ENCODE data around the gene PCDHGB7.
A peak's percentile ranks its signal among the peaks of the same experiment; 100 is the strongest.
"Not testable (repeated sequence)": the region's sequence is repeated elsewhere in the genome, so short reads cannot be mapped to it uniquely, and the experiment has no call there.

The PCDHGB7 gene

DNA sequence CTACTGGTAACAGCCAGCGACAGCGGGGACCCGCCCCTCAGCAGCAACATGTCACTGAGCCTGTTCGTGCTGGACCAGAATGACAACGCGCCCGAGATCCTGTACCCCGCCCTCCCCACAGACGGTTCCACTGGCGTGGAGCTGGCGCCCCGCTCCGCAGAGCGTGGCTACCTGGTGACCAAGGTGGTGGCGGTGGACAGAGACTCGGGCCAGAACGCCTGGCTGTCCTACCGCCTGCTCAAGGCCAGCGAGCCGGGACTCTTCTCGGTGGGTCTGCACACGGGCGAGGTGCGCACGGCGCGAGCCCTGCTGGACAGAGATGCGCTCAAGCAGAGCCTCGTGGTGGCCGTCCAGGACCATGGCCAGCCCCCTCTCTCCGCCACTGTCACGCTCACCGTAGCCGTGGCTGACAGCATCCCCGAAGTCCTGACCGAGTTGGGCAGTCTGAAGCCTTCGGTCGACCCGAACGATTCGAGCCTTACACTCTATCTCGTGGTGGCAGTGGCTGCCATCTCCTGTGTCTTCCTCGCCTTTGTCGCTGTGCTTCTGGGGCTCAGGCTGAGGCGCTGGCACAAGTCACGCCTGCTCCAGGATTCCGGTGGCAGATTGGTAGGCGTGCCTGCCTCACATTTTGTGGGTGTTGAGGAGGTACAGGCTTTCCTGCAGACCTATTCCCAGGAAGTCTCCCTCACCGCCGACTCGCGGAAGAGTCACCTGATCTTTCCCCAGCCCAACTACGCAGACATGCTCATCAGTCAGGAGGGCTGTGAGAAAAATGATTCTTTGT, 22.9 kb upstream of the PCDHGB7 start:
- not testable (repeated sequence) for DNase-seq

DNA sequence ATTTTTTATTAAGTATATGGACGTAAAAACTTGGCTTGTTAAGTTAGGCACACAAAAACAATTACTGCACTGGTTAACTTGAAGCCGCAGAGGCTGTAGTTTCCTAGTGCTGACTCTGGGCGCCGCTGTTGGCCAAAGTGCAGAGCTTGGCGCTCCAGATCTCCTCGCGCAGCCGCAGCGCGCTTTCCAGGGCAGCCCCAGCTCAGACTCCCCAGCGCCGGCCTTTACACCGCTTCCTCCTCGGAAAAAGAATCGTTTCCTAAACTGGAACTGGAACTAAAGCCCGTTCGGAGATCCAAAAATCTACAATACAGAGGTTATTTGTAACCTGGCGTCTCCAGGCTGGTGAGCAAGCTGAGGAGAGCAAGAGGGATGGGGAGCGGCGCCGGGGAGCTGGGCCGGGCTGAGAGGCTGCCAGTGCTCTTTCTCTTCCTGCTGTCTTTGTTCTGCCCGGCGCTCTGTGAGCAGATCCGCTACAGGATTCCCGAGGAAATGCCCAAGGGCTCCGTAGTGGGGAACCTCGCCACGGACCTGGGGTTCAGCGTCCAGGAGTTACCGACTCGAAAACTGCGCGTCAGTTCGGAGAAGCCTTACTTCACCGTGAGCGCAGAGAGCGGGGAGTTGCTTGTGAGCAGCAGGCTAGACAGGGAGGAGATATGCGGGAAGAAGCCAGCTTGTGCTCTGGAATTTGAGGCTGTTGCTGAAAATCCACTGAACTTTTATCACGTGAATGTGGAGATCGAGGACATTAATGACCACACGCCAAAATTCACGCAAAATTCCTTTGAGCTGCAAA, 19.5 kb upstream of the PCDHGB7 start, which contains the start of gene PCDHGB5:
Gene PCDHGB5 (plus strand): TSS at position 192 of the 796 bp plus-strand sequence. CDS start 181 bp downstream, at position 373.
- DNase-seq: peak in 1 of 58 donors; percentile 10

DNA sequence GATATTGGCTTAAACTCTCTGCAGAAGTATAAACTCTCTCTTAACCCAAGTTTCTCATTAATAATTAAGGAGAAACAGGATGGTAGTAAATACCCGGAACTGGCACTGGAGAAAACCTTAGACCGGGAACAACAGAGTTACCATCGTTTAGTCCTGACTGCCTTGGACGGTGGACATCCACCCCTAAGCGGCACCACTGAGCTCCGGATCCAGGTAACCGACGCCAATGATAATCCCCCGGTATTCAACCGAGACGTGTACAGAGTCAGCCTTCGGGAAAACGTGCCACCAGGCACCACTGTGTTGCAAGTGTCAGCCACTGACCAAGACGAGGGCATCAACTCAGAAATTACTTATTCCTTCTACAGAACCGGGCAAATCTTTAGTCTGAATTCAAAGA, 18.9 kb upstream of the PCDHGB7 start:
- DNase-seq: no peak

DNA sequence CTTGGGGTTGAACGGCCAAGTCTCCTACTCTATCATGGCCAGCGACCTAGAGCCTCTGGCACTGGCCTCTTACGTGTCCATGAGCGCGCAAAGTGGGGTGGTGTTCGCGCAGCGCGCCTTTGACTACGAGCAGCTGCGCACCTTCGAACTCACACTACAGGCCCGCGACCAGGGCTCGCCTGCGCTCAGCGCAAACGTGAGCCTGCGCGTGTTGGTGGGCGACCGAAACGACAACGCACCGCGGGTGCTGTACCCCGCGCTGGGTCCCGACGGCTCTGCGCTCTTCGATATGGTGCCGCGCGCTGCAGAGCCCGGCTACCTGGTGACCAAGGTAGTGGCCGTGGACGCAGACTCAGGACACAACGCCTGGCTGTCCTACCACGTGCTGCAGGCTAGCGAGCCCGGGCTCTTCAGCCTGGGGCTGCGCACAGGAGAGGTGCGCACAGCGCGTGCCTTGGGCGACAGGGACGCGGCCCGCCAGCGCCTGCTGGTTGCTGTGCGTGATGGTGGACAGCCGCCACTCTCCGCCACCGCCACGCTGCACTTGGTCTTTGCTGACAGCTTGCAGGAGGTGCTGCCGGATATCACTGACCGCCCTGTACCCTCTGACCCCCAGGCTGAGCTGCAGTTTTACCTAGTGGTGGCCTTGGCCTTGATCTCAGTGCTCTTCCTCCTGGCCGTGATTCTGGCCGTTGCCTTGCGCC, 17.8 kb upstream of the PCDHGB7 start:
- DNase-seq: no peak

DNA sequence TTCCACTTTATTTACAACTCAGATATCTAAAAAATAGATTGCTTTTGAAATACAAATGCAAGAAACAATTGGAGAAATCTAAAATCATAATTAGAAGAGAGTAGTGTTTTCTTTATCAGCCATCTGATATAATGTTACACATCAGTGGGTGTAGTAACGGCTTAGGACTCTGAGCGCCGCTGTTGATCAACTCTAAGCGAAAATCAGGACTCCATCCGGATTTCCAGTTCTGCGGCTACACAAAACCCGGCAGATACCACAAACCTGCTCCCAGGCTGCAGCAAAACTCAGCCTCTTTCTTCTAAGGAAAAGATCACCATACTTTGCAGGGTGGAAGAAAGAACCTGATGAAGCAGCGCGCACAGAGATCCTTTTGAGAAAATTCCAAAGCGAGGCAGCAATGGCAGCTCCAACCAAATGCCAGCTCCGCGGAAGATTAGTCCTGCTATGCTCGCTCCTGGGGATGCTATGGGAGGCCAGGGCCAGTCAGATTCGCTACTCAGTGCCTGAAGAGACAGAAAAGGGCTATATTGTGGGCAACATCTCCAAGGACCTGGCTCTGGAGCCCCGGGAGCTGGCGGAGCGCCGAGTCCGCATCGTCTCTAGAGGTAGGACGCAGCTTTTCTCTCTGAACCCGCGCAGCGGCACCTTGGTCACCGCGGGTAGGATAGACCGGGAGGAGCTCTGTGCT, 14.8 kb upstream of the PCDHGB7 start, which contains the start of gene PCDHGA9:
Gene PCDHGA9 (plus strand): TSS at position 226 of the 691 bp plus-strand sequence. CDS start 175 bp downstream, at position 401.
- DNase-seq: peak in 2 of 58 donors; percentile 21 to 27

DNA sequence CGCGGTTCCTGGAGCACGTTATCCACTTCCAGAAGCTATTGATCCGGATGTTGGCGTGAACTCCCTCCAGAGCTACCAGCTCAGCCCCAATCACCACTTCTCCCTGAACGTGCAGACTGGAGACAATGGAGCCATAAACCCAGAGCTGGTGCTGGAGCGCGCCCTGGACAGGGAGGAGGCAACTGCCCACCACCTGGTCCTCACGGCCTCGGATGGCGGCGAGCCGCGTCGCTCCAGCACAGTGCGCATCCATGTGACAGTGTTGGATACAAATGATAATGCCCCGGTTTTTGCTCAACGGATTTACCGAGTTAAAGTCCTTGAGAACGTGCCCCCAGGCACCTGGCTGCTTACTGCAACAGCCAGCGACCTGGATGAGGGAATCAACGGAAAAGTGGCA, 14.1 kb upstream of the PCDHGB7 start:
- DNase-seq: no peak

DNA sequence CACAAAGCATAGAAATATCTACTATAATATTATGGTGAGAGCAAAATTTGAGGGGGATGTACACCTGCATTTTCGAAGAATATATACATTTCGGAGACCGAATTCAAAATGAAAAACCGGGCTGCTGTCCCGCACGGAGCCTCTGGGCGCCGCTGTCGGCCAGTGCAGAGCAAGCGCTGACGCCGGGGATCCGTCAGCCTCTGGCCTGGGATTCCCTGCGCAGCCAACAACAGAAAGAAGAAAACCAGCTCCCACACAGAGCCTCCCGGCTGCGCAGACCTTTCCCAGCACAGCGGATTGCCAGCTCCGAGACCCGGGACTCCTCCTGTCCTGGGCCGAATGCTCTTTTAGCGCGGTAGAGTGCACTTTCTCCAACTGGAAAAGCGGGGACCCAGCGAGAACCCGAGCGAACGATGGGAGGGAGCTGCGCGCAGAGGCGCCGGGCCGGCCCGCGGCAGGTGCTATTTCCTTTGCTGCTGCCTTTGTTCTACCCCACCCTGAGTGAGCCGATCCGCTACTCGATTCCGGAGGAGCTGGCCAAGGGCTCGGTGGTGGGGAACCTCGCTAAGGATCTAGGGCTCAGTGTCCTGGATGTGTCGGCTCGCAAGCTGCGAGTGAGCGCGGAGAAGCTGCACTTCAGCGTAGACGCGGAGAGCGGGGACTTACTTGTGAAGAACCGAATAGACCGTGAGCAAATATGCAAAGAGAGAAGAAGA, 9.5 kb upstream of the PCDHGB7 start, which contains the start of gene PCDHGB6:
Gene PCDHGB6 (plus strand): TSS at position 232 of the 716 bp plus-strand sequence. CDS start 182 bp downstream, at position 414.
- not testable (repeated sequence) for DNase-seq

DNA sequence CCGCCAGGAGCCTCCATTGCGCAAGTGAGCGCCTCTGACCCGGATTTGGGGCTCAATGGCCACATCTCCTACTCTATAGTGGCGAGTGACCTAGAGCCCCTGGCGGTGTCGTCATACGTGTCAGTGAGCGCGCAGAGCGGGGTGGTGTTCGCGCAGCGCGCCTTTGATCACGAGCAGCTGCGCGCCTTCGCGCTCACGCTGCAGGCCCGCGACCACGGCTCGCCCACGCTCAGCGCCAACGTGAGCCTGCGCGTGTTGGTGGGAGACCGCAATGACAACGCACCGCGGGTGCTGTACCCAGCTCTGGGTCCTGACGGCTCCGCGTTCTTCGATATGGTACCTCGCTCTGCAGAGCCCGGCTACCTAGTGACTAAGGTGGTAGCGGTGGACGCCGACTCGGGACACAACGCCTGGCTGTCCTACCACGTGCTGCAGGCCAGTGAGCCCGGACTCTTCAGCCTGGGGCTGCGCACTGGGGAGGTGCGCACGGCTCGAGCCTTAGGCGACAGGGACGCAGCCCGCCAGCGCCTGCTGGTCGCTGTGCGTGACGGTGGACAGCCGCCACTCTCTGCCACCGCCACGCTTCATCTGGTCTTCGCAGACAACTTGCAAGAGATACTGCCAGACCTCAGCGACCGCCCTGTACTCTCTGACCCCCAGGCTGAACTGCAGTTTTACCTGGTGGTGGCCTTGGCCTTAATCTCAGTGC, 7.7 kb upstream of the PCDHGB7 start:
- no peak for DNase-seq

DNA sequence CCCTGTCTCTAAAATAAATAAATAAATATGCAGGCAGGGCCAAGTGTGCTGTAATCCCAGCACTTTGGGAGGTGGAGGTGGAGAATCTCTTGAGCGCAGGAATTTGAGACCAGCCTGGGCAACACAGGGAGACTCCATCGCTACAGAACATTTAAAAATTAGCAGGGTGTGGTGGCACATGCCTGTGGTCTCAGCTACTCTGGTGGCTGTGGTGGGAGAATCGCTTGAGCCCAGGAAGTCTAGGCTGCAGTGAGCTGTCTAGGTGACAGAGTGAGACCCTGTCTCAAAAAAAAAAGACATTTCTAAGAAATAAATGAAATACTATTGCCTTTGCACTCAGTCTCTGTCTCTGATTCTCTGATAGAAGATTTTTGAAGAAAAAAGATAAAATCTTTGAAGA, 5.9 kb upstream of the PCDHGB7 start:
- DNase-seq: no peak

DNA sequence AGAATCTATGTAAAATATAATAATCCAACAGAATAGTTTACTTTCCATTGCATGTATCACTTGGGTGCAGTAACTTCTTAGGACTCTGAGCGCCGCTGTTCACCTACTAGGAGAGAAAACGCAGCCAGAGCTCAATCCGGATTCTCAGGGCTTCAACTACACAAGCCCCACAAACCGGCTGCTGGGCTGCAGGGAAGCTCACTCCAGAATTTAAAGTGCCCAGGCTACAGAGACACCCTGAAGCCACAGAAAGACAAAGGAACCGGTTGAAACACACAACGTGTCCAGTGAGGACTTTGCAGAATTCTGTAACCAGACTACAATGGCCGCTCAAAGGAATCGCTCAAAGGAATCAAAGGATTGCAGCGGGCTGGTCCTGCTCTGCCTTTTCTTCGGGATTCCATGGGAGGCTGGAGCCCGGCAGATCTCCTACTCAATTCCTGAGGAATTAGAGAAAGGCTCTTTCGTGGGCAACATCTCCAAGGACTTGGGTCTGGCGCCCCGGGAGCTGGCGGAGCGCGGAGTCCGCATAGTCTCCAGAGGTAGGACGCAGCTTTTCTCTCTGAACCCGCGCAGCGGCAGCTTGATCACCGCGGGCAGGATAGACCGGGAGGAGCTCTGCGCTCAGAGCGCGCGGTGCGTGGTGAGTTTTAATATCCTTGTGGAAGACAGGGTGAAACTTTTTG, 4.5 kb upstream of the PCDHGB7 start, which contains the start of gene PCDHGA10:
Gene PCDHGA10 (plus strand): TSS at position 134 of the 686 bp plus-strand sequence. CDS start 189 bp downstream, at position 323.
- DNase-seq: peak in 1 of 58 donors; percentile 12

DNA sequence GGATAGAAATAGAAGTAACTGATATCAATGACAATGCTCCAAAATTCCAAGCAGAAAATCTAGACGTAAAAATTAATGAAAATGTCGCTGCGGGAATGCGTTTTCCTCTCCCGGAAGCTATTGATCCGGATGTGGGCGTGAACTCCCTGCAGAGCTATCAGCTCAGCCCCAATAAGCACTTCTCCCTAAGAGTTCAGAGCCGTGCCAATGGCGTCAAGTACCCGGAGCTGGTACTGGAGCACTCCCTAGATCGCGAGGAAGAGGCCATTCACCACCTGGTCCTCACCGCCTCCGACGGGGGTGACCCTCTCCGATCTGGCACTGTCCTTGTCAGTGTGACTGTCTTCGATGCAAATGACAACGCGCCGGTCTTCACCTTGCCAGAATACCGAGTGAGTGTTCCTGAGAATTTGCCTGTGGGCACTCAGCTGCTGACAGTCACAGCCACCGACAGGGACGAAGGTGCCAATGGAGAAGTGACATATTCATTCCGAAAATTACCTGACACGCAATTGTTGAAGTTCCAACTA, 3.9 kb upstream of the PCDHGB7 start:
- no peak for DNase-seq

DNA sequence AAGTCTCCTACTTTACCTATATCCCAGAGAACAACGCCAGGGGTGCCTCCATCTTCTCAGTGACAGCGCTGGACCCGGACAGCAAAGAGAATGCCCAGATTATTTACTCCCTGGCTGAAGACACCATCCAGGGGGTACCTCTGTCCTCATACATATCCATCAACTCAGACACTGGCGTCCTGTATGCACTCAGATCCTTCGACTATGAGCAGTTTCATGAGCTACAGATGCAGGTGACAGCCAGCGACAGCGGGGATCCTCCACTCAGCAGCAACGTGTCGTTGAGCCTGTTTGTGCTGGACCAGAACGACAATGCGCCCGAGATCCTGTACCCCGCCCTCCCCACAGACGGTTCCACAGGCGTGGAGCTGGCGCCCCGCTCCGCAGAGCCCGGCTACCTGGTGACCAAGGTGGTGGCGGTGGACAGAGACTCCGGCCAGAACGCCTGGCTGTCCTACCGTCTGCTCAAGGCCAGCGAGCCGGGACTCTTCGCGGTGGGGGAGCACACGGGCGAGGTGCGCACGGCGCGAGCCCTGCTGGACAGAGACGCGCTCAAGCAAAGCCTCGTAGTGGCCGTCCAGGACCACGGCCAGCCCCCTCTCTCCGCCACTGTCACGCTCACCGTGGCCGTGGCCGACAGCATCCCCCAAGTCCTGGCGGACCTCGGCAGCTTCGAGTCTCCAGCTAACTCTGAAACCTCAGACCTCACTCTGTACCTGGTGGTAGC, 2.8 kb upstream of the PCDHGB7 start:
- not testable (repeated sequence) for DNase-seq

DNA sequence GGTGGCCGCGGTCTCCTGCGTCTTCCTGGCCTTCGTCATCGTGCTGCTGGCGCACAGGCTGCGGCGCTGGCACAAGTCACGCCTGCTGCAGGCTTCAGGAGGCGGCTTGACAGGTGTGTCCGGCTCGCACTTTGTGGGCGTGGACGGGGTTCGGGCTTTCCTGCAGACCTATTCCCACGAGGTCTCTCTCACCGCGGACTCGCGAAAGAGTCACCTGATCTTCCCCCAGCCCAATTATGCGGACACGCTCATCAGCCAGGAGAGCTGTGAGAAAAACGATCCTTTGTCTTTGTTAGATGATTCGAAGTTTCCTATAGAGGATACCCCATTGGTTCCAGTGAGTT, 2.2 kb upstream of the PCDHGB7 start:
- DNase-seq: not testable (repeated sequence)

DNA sequence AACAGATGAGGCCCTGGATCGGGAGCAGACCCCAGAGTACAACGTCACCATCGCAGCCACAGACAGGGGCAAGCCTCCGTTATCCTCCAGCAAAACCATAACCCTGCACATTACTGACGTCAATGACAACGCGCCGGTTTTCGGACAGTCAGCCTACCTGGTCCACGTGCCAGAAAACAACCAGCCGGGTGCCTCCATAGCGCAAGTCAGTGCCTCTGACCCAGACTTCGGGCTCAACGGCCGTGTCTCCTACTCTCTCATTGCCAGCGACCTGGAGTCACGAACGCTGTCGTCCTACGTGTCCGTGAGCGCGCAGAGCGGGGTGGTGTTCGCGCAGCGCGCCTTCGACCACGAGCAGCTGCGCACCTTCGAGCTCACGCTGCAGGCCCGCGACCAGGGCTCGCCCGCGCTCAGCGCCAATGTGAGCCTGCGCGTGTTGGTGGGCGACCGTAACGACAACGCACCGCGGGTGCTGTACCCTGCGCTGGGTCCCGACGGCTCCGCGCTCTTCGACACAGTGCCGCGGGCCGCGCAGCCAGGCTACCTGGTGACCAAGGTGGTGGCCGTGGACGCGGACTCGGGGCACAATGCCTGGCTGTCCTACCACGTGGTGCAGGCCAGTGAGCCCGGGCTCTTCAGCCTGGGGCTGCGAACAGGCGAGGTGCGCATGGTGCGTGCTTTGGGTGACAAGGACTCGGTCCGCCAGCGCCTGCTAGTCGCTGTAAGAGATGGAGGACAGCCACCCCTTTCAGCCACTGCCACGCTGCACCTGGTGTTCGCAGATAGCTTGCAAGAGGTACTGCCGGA, 1.8 kb downstream of the PCDHGB7 start:
- no peak for DNase-seq

DNA sequence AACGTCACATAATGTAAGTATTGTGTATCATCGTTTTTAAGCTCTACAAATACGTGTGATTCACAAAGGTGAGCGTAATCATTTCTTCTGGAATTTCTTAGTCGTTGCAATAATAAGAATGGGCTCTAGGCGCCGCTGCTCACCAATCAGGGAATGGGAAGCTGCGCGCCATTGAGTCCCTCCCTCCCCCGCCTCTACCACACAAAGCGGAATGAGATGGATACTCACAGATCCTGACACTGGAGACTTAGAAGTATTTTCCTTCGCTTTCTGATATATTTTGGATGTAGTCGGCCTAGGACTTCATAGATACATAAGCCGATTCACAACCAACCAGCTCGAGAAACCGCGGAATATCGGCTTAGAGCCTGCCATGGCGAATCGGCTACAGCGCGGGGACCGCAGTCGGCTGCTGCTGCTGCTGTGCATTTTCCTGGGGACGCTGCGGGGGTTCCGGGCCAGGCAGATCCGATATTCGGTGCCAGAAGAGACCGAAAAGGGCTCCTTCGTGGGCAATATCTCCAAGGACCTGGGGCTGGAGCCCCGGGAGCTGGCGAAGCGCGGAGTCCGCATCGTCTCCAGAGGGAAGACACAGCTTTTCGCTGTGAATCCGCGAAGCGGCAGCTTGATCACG, 3.5 kb downstream of the PCDHGB7 start, which contains the start of gene PCDHGA11:
Gene PCDHGA11 (plus strand): TSS at position 197 of the 634 bp plus-strand sequence. CDS start 177 bp downstream, at position 374.
- DNase-seq: no peak

DNA sequence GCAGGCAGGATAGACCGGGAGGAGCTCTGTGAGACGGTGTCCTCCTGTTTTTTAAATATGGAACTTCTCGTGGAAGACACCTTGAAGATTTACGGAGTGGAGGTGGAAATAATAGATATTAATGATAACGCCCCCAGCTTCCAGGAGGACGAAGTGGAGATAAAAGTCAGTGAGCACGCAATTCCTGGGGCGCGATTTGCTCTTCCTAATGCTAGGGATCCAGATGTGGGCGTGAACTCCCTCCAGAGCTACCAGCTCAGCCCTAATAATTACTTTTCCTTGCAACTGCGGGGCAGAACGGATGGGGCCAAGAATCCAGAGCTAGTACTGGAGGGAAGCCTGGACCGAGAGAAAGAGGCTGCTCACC, 4.0 kb downstream of the PCDHGB7 start:
- DNase-seq: no peak

All from anterior cingulate cortex (tissue), 58 donors.